GM19023 (cell line): ENCODE results near the gene SPTB.

Source experiments
- ATAC-seq: cut with Tn5 transposase; IDR thresholded peaks from one replicate; pipeline ENCODE4 v1.9.1; 2021; ENCODE audit warnings: mild to moderate bottlenecking, moderate library complexity; ENCODE audit not compliant: unreplicated experiment

The SPTB gene

GRCh38 chr14:64732536-64733120, 147.1 kb downstream of the SPTB start:
- ATAC-seq, result no peak

DNA sequence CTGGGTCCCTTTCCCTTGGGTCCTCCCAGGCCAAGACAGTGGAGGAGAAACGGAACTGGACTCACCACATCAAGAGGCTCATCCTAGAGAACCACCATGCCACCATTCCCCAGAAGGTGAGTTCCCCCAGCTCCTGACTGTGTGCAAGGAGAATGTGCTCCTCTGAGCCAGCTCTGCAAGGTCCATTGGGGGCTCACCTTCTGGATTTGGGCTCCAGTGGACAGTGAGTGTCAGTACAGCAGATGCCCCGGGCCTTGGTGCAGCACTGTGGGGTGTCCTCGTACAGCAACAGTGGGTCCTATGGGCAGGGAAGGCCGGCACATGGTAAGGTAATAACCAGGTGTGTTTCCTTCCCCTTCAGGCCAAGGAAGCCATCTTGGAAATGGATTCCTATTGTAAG, 147.6 kb downstream of the SPTB start:
- no peak for ATAC-seq

DNA sequence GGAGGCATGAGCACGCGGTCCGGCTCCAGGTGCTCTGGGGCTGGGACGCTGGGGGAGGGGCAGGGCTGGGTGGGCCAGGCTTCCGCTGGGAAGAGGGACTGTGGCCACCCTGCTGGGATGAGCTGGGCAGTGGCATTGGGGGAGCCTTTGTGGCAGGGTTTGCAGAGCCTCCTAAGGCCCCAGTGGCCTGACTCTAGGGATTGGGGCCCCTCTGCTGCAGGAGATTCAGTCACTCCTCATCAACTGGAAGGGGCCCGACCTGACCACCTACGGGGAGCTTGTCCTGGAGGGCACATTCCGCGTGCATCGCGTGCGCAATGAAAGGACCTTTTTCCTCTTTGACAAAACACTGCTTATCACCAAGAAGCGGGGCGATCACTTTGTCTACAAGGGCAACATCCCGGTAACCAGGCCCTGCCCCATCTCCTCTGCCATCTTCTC, 148.5 kb downstream of the SPTB start:
- ATAC-seq, result no peak

DNA sequence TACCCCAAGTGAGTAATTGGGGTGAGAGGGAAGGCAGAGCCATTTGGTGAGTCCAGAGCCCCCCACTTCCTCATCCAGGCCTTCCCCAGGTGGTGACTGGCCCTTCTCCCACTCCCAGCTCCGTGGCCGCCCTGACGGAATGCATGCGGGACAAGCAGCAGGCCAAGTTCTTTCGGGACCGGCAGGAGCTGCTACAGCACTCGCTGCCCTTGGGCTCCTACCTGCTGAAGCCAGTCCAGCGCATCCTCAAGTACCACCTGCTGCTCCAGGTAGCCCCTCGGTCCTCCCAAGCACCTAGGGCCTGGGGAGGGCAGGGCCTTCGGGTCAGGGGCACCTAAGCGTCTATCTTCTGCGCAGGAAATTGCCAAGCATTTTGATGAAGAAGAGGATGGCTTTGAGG, 149.0 kb downstream of the SPTB start:
- ATAC-seq, result no peak

- ATAC-seq, result no peak
These were observed 149.7 kb downstream of the SPTB start for GRCh38 chr14:64730061-64730440.

- ATAC-seq, result no peak
These were observed 150.2 kb downstream of the SPTB start for GRCh38 chr14:64729386-64730060.

DNA sequence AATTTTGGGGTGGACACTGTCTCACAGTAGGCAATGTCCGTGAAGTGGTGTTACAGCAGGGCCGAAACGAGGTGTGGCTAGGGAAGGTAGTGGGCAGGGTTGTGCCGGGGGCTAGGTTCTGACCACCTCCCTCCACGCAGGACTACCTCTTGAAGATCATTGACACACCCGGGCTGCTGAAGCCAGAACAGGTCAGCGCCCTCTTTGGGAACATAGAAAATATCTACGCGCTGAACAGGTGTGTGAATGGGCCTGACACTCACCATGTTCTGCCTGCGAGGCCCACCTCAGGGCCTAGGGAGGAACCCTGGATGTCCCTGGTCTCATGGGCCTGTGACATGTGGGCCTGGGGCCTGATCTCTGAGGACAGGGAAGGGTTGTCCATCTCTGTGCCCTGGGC, 150.9 kb downstream of the SPTB start:
- no peak for ATAC-seq

GRCh38 chr14:64728106-64728505, 151.6 kb downstream of the SPTB start:
- ATAC-seq, result no peak

DNA sequence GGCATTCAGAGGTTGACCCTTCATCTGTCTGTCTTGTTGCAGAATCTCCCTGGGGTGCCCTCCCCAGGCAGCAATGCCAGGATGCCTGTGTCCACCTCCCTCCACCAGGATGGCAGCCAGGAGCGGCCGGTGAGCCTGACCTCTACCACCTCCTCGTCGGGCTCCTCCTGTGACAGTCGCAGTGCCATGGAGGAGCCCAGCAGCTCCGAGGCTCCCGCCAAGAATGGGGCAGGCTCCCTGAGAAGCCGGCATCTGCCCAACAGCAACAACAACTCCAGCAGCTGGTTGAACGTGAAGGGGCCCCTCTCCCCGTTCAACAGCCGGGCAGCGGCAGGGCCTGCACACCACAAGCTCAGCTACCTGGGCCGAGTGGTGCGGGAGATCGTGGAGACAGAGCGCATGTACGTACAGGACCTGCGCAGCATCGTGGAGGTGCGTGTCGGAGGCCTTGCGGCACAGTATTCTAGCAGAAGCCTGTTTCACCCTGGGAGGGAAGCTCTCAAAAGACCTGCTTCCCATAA, 152.1 kb downstream of the SPTB start:
- ATAC-seq, result no peak

GRCh38 chr14:64726585-64726890, 153.2 kb downstream of the SPTB start:
- ATAC-seq, result peak; percentile 47

GRCh38 chr14:64725879-64726584, 153.7 kb downstream of the SPTB start:
- no peak for ATAC-seq

- ATAC-seq, result no peak
These were observed 154.4 kb downstream of the SPTB start for GRCh38 chr14:64725261-64725815.

DNA sequence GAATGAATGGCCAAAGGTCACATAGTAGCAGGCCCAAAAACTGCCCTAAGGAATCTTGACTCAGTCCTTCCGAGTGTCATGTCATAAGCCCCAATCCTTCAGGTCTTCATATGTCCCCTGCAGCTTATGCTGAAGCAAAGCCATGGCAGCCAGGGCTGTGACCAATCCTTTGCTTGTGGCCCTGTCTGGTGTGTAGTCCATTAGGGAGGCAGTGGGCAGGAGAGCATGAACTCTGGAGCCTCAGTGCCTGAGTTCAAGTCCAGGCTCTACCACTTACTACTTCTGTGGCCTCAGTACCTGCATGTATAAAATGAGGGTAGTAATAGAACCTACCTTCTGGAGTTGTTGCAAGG, 155.2 kb downstream of the SPTB start:
- ATAC-seq, result no peak

GRCh38 chr14:64723691-64724577, 155.8 kb downstream of the SPTB start:
- no peak for ATAC-seq

GRCh38 chr14:64722842-64723447, 156.8 kb downstream of the SPTB start:
- no peak for ATAC-seq

DNA sequence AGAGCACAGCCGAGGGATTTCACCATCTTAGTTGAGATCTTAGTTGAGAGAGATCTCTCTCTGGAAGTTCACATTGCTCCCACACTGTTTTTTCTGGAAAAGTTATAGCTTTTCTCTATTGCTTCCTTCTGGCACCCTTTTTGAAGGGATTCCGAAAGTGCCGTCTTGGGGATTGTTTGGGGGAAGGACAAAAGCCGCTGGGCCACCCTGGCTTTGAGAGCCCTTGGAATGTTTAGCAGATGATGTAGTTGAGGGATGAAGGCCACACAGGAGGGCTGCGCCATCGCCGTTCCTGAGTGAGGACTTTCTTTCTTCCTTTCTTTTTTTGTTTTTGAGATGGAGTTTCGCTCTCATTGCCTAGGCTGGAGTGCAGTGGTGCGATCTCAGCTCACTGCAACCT, 157.8 kb downstream of the SPTB start:
- no peak for ATAC-seq

DNA sequence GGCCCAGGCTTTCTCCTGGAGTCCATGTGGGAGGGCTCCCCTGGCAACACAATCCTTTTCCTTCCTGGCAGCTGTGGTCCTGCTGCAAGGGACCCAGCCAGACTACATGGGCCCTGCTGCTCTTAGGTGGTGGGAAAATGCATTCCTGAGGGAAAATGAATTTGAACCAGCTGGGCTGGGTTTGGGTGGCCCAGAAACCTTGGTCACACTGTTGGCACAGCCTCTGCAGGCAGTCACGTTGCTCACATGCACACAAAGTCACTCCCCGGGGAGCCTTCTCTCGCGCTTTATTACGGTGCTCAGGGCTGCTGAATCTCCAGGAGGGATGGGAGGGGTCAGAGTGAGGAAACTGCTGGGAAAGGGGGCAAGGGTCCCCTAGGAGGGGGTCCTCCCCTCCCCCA, 158.3 kb downstream of the SPTB start:
- ATAC-seq, result no peak

DNA sequence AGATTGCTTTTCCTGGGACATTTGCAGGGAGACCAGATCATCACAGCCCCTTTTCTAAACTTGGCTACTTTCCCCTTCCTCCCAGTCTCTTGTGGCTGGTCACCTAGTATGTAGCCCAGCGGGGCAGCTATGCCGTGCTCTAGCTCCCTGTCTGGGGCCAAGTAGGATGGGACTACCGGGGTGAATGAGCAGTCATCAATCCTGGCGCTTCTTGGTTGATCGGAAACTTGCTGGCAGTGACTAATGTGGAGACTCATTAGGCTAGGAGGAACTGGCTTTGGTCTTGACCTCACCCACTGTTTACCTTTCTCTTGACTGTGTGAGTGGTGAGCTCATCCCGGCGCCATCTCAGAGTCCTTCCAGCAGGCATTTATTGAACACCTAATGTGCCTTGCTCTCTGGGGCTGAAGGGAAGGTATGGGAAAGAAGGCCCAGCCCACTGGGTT, 159.6 kb downstream of the SPTB start:
- ATAC-seq, result no peak

GRCh38 chr14:64719601-64720000, 160.1 kb downstream of the SPTB start:
- ATAC-seq, result no peak

DNA sequence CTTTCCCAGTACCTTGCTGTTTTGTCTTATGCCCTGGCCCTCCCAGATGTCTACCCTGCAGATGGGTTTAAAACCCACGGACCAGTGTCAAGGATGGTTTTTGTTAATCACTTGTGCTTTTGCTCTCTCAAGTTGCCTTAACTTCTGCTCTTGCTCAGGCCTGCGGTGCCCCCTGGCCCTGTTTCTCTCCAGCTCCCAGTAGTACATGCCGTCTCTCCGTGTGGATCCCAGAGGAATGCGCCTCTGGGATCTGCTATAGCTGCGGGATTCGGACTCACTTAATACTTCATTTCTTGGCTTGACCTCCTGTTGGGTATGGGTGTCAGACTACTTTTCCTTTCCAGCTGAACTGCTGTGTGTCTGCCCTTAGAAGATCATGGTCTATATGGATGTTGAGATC, 160.9 kb downstream of the SPTB start:
- no peak for ATAC-seq

GRCh38 chr14:64717870-64718269, 161.8 kb downstream of the SPTB start:
- ATAC-seq, result no peak
